ENCODE measurements around the gene TENT5C. TPM values are rescaled to one million over a fixed set of nuclear protein-coding genes. Genes with fewer than 3 reads are reported as not detected.

Gene TENT5C
- total and polyA plus RNA-seq, 2 of the 13 experiments (the other 11 are each of a cell fraction or from before 2014, with no cell fraction given), result 0.02 to 0.38 TPM

DNA sequence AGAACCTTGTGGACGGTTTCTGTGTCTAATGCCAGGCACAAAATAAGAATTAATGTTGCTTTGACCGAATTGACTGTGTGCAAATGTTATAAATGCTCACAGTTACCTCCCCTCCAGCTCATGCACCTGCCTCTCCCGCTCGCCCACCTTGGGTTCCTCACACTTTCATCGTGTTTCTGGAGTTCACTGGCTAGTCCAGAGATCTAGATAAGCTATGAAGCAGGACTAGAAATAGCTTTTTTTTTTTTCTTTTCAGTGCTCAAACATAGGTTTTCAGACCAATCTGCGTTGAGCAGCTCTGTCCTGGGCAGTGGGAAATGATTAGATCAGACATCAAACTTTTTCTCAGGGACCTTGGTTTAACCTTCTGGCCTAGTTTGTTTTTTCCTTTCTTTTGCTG is 11.1 kb downstream of the TENT5C start:
- no peaks in the 10 kb centered on the region for H3K4me1 ChIP-seq (ENCODE audit: insufficient read depth, low read length)
- no peak overlapping the region for H3K9ac ChIP-seq (ENCODE audit: insufficient read depth, low read depth, low read length)
- no peak overlapping the region for H2AFZ ChIP-seq (ENCODE audit: low read length)
- ATAC-seq (no peak), FAIRE-seq (no peak), DNase-seq (ENCODE audit: low spot score) (no peak)
- intact Hi-C loops (cut with micrococcal nuclease; ENCODE audit: unreplicated experiment), result no loop called here
- no peaks in the 10 kb centered on the region for H3K36me3 ChIP-seq (replicated peaks in 1 of 2; ENCODE audit: control insufficient read depth in 1 of 2, insufficient read depth in 2 of 2, low read length in 2 of 2)
- no peaks in the 10 kb centered on the region for H3K9me3 ChIP-seq (ENCODE audit: low read length)
- H3K79me2 ChIP-seq (ENCODE audit: insufficient read depth, low read length), result no peaks in the 10 kb centered on the region
- H4K20me1 ChIP-seq (ENCODE audit: insufficient read depth, low read length), result no peaks in the 10 kb centered on the region
- in situ Hi-C loops (cut with HindIII; ENCODE audit: extremely low pct_ligation_motif_present, low pct_unique_long_range_greater_than_20kb), result no loop called here
- no peak overlapping the region for H3K4me2 ChIP-seq (ENCODE audit: low read depth, low read length)
- ChIA-PET POLR2A (no interaction called here), CTCF (ENCODE audit: low intra/inter-chr PET ratio, low total read pairs) (no interaction called here)
- no peak overlapping the region for H3K4me3 ChIP-seq (replicated peaks in 1 of 3; ENCODE audit: insufficient read depth in 1 of 3, low read depth in 2 of 3, low read length in 3 of 3)
- H3K27me3 ChIP-seq (ENCODE audit: control insufficient read depth in 1 of 2, insufficient read depth in 2 of 2, low read length in 2 of 2), result no peaks in the 10 kb centered on the region
- no peak for TF ChIP-seq EZH2 (conservative IDR thresholded peaks at IDR 0.05; ENCODE audit: low read depth, low read length)
- TF ChIP-seq, protein P1, sequence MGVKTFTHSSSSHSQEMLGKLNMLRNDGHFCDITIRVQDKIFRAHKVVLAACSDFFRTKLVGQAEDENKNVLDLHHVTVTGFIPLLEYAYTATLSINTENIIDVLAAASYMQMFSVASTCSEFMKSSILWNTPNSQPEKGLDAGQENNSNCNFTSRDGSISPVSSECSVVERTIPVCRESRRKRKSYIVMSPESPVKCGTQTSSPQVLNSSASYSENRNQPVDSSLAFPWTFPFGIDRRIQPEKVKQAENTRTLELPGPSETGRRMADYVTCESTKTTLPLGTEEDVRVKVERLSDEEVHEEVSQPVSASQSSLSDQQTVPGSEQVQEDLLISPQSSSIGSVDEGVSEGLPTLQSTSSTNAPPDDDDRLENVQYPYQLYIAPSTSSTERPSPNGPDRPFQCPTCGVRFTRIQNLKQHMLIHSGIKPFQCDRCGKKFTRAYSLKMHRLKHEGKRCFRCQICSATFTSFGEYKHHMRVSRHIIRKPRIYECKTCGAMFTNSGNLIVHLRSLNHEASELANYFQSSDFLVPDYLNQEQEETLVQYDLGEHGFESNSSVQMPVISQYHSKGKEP (CRISPR knock-in tag; IDR thresholded peaks at IDR 0.05), result no peak
- no peak for TF ChIP-seq TBX2 (CRISPR knock-in tag; IDR thresholded peaks at IDR 0.05; ENCODE audit: borderline replicate concordance)
- no peak for TF ChIP-seq ZNF530 (CRISPR knock-in tag; IDR thresholded peaks at IDR 0.05; ENCODE audit: low read depth)
- no peak for TF ChIP-seq GATAD2A (CRISPR knock-in tag; IDR thresholded peaks at IDR 0.05)
- TF ChIP-seq, protein P2, sequence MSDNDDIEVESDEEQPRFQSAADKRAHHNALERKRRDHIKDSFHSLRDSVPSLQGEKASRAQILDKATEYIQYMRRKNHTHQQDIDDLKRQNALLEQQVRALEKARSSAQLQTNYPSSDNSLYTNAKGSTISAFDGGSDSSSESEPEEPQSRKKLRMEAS (IDR thresholded peaks at IDR 0.05), result no peak
- no peak for TF ChIP-seq KMT2B (CRISPR knock-in tag; IDR thresholded peaks at IDR 0.05)
- no peak for TF ChIP-seq HIVEP1 (CRISPR knock-in tag; IDR thresholded peaks at IDR 0.05)
- TF ChIP-seq ZNF281 (CRISPR knock-in tag; IDR thresholded peaks at IDR 0.05; ENCODE audit: borderline replicate concordance), result no peak
- no peak for TF ChIP-seq ZNF296 (CRISPR knock-in tag; conservative IDR thresholded peaks at IDR 0.05)
- TF ChIP-seq RBFOX2 (IDR thresholded peaks at IDR 0.05; ENCODE audit: low read depth, low read length), result no peak
- no peak for TF ChIP-seq ZNF788 (CRISPR knock-in tag; IDR thresholded peaks at IDR 0.05; ENCODE audit: borderline replicate concordance)
- TF ChIP-seq, protein P3, sequence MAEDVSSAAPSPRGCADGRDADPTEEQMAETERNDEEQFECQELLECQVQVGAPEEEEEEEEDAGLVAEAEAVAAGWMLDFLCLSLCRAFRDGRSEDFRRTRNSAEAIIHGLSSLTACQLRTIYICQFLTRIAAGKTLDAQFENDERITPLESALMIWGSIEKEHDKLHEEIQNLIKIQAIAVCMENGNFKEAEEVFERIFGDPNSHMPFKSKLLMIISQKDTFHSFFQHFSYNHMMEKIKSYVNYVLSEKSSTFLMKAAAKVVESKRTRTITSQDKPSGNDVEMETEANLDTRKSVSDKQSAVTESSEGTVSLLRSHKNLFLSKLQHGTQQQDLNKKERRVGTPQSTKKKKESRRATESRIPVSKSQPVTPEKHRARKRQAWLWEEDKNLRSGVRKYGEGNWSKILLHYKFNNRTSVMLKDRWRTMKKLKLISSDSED (CRISPR knock-in tag; IDR thresholded peaks at IDR 0.05), result no peak
- TF ChIP-seq PHF20 (CRISPR knock-in tag; IDR thresholded peaks at IDR 0.05), result no peak
- TF ChIP-seq HMGA1 (CRISPR knock-in tag; conservative IDR thresholded peaks at IDR 0.05), result no peak
- TF ChIP-seq HOXA7 (CRISPR knock-in tag; IDR thresholded peaks at IDR 0.05), result no peak
- BruUV-seq (replicated peaks), result no TSS peak
- no peak overlapping the region for H3K27ac ChIP-seq (ENCODE audit: extremely low read length, insufficient read depth, low read length)
- 10% methylated on average over 6 of the region's 6 CpGs for WGBS (ENCODE audit: low lambda C conversion rate)

All from HepG2 (cell line).